ENCODE data around the gene FLYWCH2.
"Not testable (repeated sequence)": the region's sequence is repeated elsewhere in the genome, so short reads cannot be mapped to it uniquely, and the experiment has no call there.

The FLYWCH2 gene

DNA sequence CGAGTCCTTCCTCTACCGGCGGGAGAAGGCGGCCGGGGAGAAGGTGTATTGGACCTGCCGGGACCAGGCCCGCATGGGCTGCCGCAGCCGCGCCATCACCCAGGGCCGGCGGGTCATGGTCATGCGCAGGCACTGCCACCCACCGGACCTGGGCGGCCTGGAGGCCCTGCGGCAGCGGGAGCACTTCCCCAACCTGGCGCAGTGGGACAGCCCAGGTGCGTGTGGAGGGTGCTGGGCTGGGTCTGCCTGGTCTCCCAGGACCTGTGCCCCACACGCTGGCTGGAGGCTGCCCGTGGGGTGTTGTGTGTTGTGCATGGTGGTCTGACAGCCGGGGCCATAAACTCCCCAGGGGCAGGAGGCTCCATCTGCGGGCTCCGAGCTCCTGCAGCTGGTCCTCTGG is 54.2 kb downstream of the FLYWCH2 start:
- H3K9me3 ChIP-seq, result no peaks in the 10 kb centered on the region
- no peak for DNase-seq (ENCODE audit: low spot score in 2 of 2)
- H3K4me3 ChIP-seq, result no peak overlapping the region
- no peaks in the 10 kb centered on the region for H3K4me1 ChIP-seq
- H3K36me3 ChIP-seq (replicated peaks), result peaks cover 26% of the 10 kb centered on the region
- H3K27me3 ChIP-seq (ENCODE audit: low read depth), result no peaks in the 10 kb centered on the region
- in situ Hi-C loops (cut with MboI; ENCODE audit: low sequenced_read_pairs), result no loop called here

DNA sequence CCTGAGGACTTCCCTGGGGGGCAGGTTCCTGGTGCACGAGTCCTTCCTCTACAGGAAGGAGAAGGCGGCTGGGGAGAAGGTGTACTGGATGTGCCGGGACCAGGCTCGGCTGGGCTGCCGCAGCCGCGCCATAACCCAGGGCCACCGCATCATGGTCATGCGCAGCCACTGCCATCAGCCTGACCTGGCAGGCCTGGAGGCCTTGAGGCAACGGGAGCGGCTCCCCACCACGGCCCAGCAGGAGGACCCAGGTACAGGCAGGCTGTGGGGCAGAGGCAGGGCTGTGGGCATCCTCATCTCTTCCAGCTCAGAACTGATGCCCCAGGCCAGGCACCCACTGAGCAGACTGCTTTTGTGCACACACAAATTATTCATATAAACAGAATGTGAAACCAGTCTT is 55.2 kb downstream of the FLYWCH2 start:
- H3K9me3 ChIP-seq, result no peaks in the 10 kb centered on the region
- in situ Hi-C loops (cut with MboI; ENCODE audit: low sequenced_read_pairs), result no loop called here
- no peaks in the 10 kb centered on the region for H3K27me3 ChIP-seq (ENCODE audit: low read depth)
- no peaks in the 10 kb centered on the region for H3K4me1 ChIP-seq
- H3K36me3 ChIP-seq (replicated peaks), result peaks cover 26% of the 10 kb centered on the region
- H3K4me3 ChIP-seq, result no peak overlapping the region
- DNase-seq (ENCODE audit: low spot score in 2 of 2), result no peak

DNA sequence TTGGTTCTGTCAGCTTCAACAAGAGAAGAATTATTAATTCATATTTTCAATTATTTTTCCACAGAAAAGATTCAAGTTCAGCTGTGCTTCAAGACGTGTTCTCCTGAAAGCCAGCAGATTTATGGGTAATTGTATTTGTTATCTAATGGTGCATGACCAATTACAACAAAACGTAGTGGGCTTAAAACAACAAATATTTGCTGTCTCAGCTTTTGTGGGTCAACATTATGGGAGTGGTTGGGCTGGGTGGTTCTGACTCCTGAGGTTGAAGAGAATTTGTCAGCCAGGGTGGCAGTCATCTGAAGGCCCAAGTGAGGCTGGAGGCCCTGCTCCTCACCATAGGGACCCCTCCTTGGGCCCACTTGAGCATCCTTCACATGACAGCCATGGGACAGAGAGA is 57.0 kb downstream of the FLYWCH2 start:
- in situ Hi-C loops (cut with MboI; ENCODE audit: low sequenced_read_pairs), result no loop called here
- DNase-seq (ENCODE audit: low spot score in 2 of 2), result no peak
- Histone ChIP-seq H3K9me3 (no peaks in the 10 kb centered on the region), H3K4me3 (no peak overlapping the region), H3K27me3 (ENCODE audit: low read depth) (no peaks in the 10 kb centered on the region), H3K4me1 (no peaks in the 10 kb centered on the region), H3K36me3 (replicated peaks) (peaks cover 22% of the 10 kb centered on the region)

DNA sequence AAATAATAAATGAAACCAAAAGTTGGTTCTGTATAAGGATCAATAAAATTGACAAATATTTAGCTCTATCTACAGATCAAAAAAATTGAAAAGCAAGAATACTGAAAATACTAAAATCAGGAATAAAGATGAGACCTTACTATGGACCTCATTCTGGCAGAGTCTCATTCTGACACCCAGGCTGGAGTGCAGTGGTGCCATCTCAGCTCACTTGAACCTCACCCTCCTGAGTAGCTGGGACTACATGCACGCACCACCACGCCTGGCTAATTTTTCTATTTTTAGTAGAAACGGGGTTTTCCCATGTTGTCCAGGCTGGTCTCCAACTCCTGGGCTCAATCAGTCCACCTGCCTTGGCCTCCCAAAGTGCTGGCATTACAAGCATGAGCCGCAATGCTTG is 59.0 kb downstream of the FLYWCH2 start:
- no peak for DNase-seq (ENCODE audit: low spot score in 2 of 2)
- no peaks in the 10 kb centered on the region for H3K27me3 ChIP-seq (ENCODE audit: low read depth)
- no peaks in the 10 kb centered on the region for H3K4me1 ChIP-seq
- peaks cover 19% of the 10 kb centered on the region for H3K36me3 ChIP-seq (replicated peaks)
- no peaks in the 10 kb centered on the region for H3K9me3 ChIP-seq
- H3K4me3 ChIP-seq, result no peak overlapping the region
- in situ Hi-C loops (cut with MboI; ENCODE audit: low sequenced_read_pairs), result no loop called here

DNA sequence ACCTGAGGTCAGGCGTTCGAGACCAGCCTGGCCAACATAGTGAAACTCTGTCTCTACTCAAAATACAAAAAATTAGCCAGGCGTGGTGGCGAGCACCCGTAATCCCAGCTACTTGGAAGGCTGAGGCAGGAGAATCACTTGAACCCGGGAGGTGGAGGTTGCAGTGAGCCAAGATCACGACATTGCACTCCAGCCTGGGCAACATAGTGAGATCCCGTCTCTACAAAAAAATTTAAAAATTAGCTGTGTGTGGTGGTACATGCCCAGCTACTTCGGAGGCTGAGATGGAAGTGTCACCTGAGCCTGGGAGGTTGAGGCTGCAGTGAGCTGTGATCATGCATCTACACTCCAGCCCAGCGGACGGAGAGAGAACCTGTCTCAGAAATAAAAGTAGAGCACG is 60.7 kb downstream of the FLYWCH2 start:
- H3K9me3 ChIP-seq; in situ Hi-C loops (cut with MboI; ENCODE audit: low sequenced_read_pairs); H3K27me3 ChIP-seq (ENCODE audit: low read depth); H3K4me1 ChIP-seq; H3K4me3 ChIP-seq; DNase-seq (ENCODE audit: low spot score in 2 of 2): not testable (repeated sequence)
- peaks cover 15% of the 10 kb centered on the region for H3K36me3 ChIP-seq (replicated peaks)

DNA sequence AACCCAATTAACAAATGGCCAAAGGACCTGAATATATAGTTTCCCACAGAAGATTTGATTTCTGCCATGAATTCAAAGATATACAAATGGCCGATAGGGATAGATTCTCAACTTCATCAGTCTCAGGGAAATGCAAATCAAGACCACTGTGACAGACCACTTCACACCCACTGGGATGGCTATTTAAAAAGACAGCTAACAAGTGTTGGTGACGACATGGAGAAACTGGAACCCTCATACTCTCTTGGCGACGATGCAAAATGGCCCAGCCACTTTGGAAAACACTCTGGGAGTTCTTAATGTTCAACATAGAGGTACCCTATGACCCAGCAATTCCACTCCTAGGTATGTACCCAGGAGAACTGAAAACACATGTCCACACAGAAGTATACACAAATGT is 63.6 kb downstream of the FLYWCH2 start:
- H3K9me3 ChIP-seq, result no peaks in the 10 kb centered on the region
- in situ Hi-C loops (cut with MboI; ENCODE audit: low sequenced_read_pairs), result no loop called here
- no peak overlapping the region for H3K4me3 ChIP-seq
- H3K4me1 ChIP-seq, result no peaks in the 10 kb centered on the region
- H3K27me3 ChIP-seq (ENCODE audit: low read depth), result no peaks in the 10 kb centered on the region
- no peak for DNase-seq (ENCODE audit: low spot score in 2 of 2)
- no peaks in the 10 kb centered on the region; the same call in 1 of the 2 replicates for H3K36me3 ChIP-seq (replicated peaks)
